BLaER1 treated with 17β-estradiol and CSF1 and Interleukin-3, amounts not matched to agents 10 nM and 100 nM (cell line): ENCODE results near the gene TNIK.

Experiments used
- H3K27ac ChIP-seq, 11 experiments: shearing (Covaris generic); formaldehyde crosslinking; 2 replicates each; pipeline ENCODE4 v1.8.1; 2022
- H3K27me3 ChIP-seq, 11 experiments: shearing (Covaris generic); formaldehyde crosslinking; 2 replicates each; pipeline ENCODE4 v1.8.1; 2022
- H3K36me3 ChIP-seq, 11 experiments: shearing (Covaris generic); formaldehyde crosslinking; 2 replicates each; pipeline ENCODE4 v1.8.1; 2022
- H3K4me1 ChIP-seq, 10 experiments: shearing (Covaris generic); formaldehyde crosslinking; 2 replicates each; pipeline ENCODE4 v1.8.1; 2022
- H3K4me2 ChIP-seq, 11 experiments: shearing (Covaris generic); formaldehyde crosslinking; 2 replicates each; pipeline ENCODE4 v1.8.1; 2022
- H3K4me3 ChIP-seq, 10 experiments: shearing (Covaris generic); formaldehyde crosslinking; 2 replicates each; pipeline ENCODE4 v1.8.1; 2022
- H3K9ac ChIP-seq, 11 experiments: shearing (Covaris generic); formaldehyde crosslinking; 2 replicates each; pipeline ENCODE4 v1.8.1; 2022
- H3K9me3 ChIP-seq, 11 experiments: shearing (Covaris generic); formaldehyde crosslinking; replicated peaks in 1 of 11; 2 replicates each; pipeline ENCODE4 v1.8.1; 2022
- H4K20me1 ChIP-seq, 11 experiments: shearing (Covaris generic); formaldehyde crosslinking; 2 replicates each; pipeline ENCODE4 v1.8.1; 2022
- Cebpa-rat ChIP-seq, 11 experiments: shearing (Covaris generic); IDR thresholded peaks; 2 replicates each; pipeline ENCODE4 v1.8.1; 2022

Gene TNIK

DNA sequence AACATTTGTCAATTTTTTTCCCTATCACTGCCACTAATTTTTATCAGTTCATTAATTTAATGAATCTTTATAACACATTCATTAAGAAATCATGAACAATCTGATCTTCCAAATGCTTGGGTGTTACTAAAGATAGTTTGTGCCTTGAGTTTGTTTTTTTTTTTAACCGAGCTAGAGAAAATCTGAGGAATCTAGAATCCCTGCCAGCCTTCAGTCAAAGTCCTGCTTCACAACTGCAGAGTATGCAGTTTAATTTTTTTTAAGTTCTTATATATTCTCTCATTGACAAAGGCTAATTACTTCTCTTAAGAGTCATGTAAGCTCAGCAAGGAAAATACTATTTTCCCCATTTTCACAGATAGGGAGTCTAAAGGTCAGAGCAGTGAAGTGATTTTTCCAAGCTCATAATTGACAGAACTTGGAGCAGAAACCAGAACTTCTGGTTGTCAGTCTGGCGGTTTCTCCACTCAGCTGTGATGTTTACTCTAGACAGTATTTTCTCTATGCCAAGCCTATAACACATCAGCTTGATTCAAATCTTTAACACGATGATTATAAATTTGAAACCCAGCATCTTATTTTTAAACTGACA is 55.7 kb downstream of the TNIK start:
- Histone ChIP-seq H3K4me3 (no peak overlapping the region), H3K9ac (no peak overlapping the region), H3K4me1 (no peaks in the 10 kb centered on the region), H3K27me3 (no peaks in the 10 kb centered on the region), H3K9me3 (no peaks in the 10 kb centered on the region), H3K27ac (no peak overlapping the region), H4K20me1 (no peaks in the 10 kb centered on the region), H3K36me3 (no peaks in the 10 kb centered on the region), H3K4me2 (no peak overlapping the region)
- no peak for TF ChIP-seq Cebpa-rat (IDR thresholded peaks at IDR 0.05)

DNA sequence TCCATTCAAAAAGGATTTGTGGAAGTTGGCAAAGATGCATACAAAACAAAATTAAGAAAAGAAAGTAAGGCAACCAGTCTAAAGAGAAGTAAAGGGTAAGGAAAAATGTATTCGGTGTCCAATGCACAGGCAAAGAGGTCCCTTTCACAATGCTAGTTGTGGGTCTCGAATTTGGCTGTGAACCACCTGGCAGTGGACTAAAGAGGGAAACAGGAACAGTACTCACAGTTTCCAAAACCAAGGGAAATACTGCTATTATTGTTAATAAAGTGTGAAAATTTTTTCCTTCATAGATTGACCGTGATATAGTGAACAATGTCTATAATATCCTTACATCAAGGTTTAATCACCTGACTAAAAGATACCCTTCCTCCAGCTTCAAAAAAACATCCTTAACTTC is 57.9 kb downstream of the TNIK start:
- H3K27me3 ChIP-seq, result no peaks in the 10 kb centered on the region
- H3K36me3 ChIP-seq, result no peaks in the 10 kb centered on the region
- no peak overlapping the region for H3K27ac ChIP-seq
- H3K9me3 ChIP-seq, result no peaks in the 10 kb centered on the region
- no peak overlapping the region for H3K4me3 ChIP-seq
- TF ChIP-seq Cebpa-rat (IDR thresholded peaks at IDR 0.05), result no peak
- H4K20me1 ChIP-seq, result no peaks in the 10 kb centered on the region
- no peak overlapping the region for H3K4me2 ChIP-seq
- no peak overlapping the region for H3K9ac ChIP-seq
- no peaks in the 10 kb centered on the region for H3K4me1 ChIP-seq

- H3K36me3 ChIP-seq, result no peaks in the 10 kb centered on the region
- H3K9ac ChIP-seq, result no peak overlapping the region
- H3K9me3 ChIP-seq, result no peaks in the 10 kb centered on the region
- H3K4me1 ChIP-seq, result no peaks in the 10 kb centered on the region
- no peak overlapping the region for H3K4me3 ChIP-seq
- no peak overlapping the region for H3K27ac ChIP-seq
- no peak for TF ChIP-seq Cebpa-rat (IDR thresholded peaks at IDR 0.05)
- H3K4me2 ChIP-seq, result no peak overlapping the region
- H4K20me1 ChIP-seq, result no peaks in the 10 kb centered on the region
- no peaks in the 10 kb centered on the region for H3K27me3 ChIP-seq
Observed at GRCh38 chr3:171401432-171401831, 58.8 kb downstream of the TNIK start.

GRCh38 chr3:171399842-171400241 is 60.4 kb downstream of the TNIK start:
- H3K27ac ChIP-seq, result no peak overlapping the region
- H3K27me3 ChIP-seq, result no peaks in the 10 kb centered on the region
- H3K9me3 ChIP-seq, result no peaks in the 10 kb centered on the region
- H3K9ac ChIP-seq, result no peak overlapping the region
- no peaks in the 10 kb centered on the region for H3K4me1 ChIP-seq
- no peaks in the 10 kb centered on the region for H4K20me1 ChIP-seq
- no peak for TF ChIP-seq Cebpa-rat (IDR thresholded peaks at IDR 0.05)
- H3K4me2 ChIP-seq, result no peak overlapping the region
- no peak overlapping the region for H3K4me3 ChIP-seq
- H3K36me3 ChIP-seq, result no peaks in the 10 kb centered on the region

- Histone ChIP-seq H3K36me3 (no peaks in the 10 kb centered on the region), H3K27ac (no peak overlapping the region), H3K9ac (no peak overlapping the region), H3K4me3 (no peak overlapping the region), H3K4me2 (no peak overlapping the region), H3K27me3 (no peaks in the 10 kb centered on the region), H4K20me1 (no peaks in the 10 kb centered on the region), H3K4me1 (no peaks in the 10 kb centered on the region), H3K9me3 (no peaks in the 10 kb centered on the region)
- TF ChIP-seq Cebpa-rat (IDR thresholded peaks at IDR 0.05), result no peak
Observed at GRCh38 chr3:171398343-171398742, 61.9 kb downstream of the TNIK start.

- Histone ChIP-seq H4K20me1 (no peaks in the 10 kb centered on the region), H3K4me1 (no peaks in the 10 kb centered on the region), H3K36me3 (no peaks in the 10 kb centered on the region), H3K4me3 (no peak overlapping the region), H3K27me3 (no peaks in the 10 kb centered on the region), H3K4me2 (no peak overlapping the region), H3K9me3 (0 out of 22 replicates have a peak, but pooled peaks cover 0 to under 1% (median 0%) of the 10 kb centered on the region in 11 experiments), H3K27ac (no peak overlapping the region), H3K9ac (no peak overlapping the region)
- no peak for TF ChIP-seq Cebpa-rat (IDR thresholded peaks at IDR 0.05)
Observed at GRCh38 chr3:171397089-171397488, 63.1 kb downstream of the TNIK start.

DNA sequence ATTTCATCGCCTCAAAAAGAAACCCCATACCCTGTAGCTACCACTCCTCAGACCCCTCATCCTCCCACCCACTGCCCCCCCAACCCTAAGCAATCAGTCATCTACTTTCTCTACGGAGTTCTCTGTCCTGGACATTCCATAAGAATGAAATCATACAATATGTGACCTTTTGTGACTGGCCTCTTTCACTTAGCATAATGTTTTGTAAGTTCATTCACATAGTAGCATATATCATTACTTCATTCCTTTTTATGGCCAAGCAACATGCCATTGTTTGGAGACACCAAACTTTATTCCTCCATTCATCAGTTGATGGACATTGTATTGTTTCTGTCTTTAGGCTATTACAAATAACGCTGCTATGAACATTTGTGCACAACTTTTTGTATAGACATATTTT is 64.2 kb downstream of the TNIK start:
- Histone ChIP-seq H3K4me2 (no peak overlapping the region), H3K36me3 (no peaks in the 10 kb centered on the region), H3K9ac (no peak overlapping the region), H3K4me1 (no peaks in the 10 kb centered on the region), H3K27ac (no peak overlapping the region), H4K20me1 (no peaks in the 10 kb centered on the region), H3K27me3 (no peaks in the 10 kb centered on the region), H3K9me3 (peaks cover 0 to 10% (median 6%) of the 10 kb centered on the region in 11 experiments; a peak in 9 of 22 replicates), H3K4me3 (no peak overlapping the region)
- no peak for TF ChIP-seq Cebpa-rat (IDR thresholded peaks at IDR 0.05)

GRCh38 chr3:171393032-171393744 is 67.0 kb downstream of the TNIK start:
- TF ChIP-seq Cebpa-rat (IDR thresholded peaks at IDR 0.05), result no peak
- Histone ChIP-seq H3K36me3 (no peaks in the 10 kb centered on the region), H3K9me3 (peaks cover 0 to 12% (median 7%) of the 10 kb centered on the region in 11 experiments; a peak in 9 of 22 replicates), H4K20me1 (no peaks in the 10 kb centered on the region), H3K27me3 (no peaks in the 10 kb centered on the region), H3K4me3 (no peak overlapping the region), H3K9ac (no peak overlapping the region), H3K27ac (no peak overlapping the region), H3K4me1 (peaks cover 0 to 10% (median 0%) of the 10 kb centered on the region in 10 experiments; a peak in 4 of 20 replicates), H3K4me2 (no peak overlapping the region)

DNA sequence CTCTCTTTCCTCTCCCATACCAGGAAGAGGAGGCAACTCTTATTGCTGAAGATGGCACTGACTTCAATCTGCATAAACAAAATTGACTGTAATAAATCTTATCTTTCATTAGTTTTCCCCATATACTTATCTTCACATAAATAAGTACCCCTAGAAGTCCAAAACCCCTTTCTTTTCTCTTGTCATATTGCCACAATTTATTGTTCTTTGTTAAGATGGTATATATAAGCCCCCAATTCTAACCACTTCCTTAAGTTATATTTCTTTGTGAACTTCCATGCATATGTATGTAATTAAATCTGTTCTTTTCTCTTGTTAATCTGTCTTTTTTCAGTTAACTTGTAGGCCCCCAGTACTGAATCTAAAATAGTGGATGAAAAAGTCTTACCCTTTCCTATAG is 68.8 kb downstream of the TNIK start:
- Histone ChIP-seq H3K9me3 (peaks cover 0 to 12% (median 7%) of the 10 kb centered on the region in 11 experiments; a peak in 9 of 22 replicates), H3K27ac (no peak overlapping the region), H3K36me3 (no peaks in the 10 kb centered on the region), H3K4me3 (no peak overlapping the region), H3K27me3 (no peaks in the 10 kb centered on the region), H3K9ac (no peak overlapping the region), H4K20me1 (no peaks in the 10 kb centered on the region), H3K4me2 (no peak overlapping the region), H3K4me1 (peaks cover 0 to 23% (median 0%) of the 10 kb centered on the region in 10 experiments; a peak in 4 of 20 replicates)
- TF ChIP-seq Cebpa-rat (IDR thresholded peaks at IDR 0.05), result no peak
